ENCODE data around the gene CHRDL2.

The CHRDL2 gene

DNA sequence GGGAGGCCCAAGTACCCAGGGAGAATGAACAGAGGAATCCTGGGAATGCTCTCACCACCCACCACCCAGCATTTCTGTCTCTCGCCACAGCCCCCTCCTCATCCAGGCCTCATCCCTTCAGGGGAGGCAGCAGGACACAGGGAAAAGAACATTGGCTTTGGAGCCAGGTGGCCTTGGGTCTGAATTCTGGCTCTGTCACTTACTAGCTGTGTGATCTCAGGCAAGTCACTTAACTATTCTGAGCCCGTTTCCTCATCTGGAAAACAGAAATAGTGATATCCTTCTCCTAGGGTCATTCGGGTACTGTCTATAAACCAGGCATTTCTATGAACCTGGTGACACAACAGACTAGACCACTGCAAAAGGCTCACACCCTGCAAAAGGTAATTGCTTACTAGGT is 22.1 kb downstream of the CHRDL2 start:
- Histone ChIP-seq H3F3A (ENCODE audit: insufficient read depth, low read length) (no peaks in the 10 kb centered on the region), H3K4me3 (ENCODE audit: low read depth, low read length, poor library complexity, severe bottlenecking) (no peak overlapping the region), H3K27me3 (ENCODE audit: insufficient read depth, low read length) (0 out of 2 replicates have a peak, but pooled peaks cover 4% of the 10 kb centered on the region), H3K9me3 (ENCODE audit: low read length) (no peaks in the 10 kb centered on the region), H2AFZ (ENCODE audit: low read length) (no peak overlapping the region), H3K4me1 (ENCODE audit: insufficient read depth, low read length, severe bottlenecking) (no peaks in the 10 kb centered on the region), H3K4me2 (ENCODE audit: low read length) (no peak overlapping the region), H3K27ac (ENCODE audit: low read depth, low read length, poor library complexity, severe bottlenecking) (no peak overlapping the region), H3K36me3 (ENCODE audit: insufficient read depth, low read length) (no peaks in the 10 kb centered on the region), H3K9ac (ENCODE audit: low read length) (no peak overlapping the region), H4K20me1 (ENCODE audit: insufficient read depth, low read length) (no peaks in the 10 kb centered on the region), H3K79me2 (ENCODE audit: insufficient read depth, low read length) (no peaks in the 10 kb centered on the region), H3K9me2 (ENCODE audit: low read depth, low read length) (no peaks in the 10 kb centered on the region)
- TF ChIP-seq, protein P1, sequence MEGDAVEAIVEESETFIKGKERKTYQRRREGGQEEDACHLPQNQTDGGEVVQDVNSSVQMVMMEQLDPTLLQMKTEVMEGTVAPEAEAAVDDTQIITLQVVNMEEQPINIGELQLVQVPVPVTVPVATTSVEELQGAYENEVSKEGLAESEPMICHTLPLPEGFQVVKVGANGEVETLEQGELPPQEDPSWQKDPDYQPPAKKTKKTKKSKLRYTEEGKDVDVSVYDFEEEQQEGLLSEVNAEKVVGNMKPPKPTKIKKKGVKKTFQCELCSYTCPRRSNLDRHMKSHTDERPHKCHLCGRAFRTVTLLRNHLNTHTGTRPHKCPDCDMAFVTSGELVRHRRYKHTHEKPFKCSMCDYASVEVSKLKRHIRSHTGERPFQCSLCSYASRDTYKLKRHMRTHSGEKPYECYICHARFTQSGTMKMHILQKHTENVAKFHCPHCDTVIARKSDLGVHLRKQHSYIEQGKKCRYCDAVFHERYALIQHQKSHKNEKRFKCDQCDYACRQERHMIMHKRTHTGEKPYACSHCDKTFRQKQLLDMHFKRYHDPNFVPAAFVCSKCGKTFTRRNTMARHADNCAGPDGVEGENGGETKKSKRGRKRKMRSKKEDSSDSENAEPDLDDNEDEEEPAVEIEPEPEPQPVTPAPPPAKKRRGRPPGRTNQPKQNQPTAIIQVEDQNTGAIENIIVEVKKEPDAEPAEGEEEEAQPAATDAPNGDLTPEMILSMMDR (IDR thresholded peaks at IDR 0.05; ENCODE audit: low read length) = no peak
- no peak for TF ChIP-seq EZH2 (IDR thresholded peaks at IDR 0.05; ENCODE audit: borderline replicate concordance, low read length)

DNA sequence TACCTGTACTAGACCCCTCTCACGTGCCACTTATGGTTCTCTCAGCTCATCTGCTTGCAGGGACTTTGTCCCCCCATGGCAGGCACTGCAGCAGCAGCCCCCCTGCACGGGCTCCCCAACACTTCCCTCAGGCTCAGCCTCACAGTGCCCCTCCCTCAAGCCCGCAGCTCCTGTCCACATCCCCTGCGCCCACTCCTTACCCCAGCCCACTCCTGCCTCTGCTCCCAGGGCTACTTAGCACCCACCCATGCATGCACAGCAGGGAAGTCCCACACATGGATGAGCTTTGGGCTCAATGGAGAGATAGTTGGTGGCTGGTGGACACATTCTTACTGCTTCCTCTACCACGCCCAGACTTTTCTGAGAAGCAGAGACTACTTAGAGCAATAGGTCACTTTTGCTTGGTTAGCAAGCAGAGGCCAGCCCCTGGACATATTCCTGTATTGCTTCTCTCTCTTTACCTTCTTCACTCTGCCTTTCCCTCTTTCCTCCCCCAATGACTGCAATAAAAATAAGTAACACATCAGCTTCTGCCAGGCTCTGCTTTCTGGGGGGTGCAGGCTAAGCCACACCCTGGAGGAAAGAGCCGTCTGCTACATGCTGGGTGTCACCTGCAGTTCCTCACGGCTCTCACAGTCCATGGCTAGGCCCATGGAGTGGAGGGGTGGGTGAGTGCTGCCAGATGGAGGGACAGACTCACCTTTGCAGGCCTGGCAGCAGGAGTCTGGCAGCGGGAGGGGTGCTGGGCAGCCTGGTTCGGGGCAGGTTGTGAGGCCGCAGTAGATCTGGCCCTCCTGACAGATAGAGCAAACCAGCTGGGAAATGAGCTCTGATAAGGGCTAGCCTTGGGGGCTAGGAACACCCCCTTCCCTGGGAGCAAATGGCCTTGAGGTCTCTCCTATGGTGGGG is 23.4 kb downstream of the CHRDL2 start:
- Histone ChIP-seq H3K27me3 (ENCODE audit: insufficient read depth, low read length) (no peaks in the 10 kb centered on the region), H3K9me2 (ENCODE audit: low read depth, low read length) (no peaks in the 10 kb centered on the region), H4K20me1 (ENCODE audit: insufficient read depth, low read length) (no peaks in the 10 kb centered on the region), H3K9me3 (ENCODE audit: low read length) (no peaks in the 10 kb centered on the region), H2AFZ (ENCODE audit: low read length) (no peak overlapping the region), H3F3A (ENCODE audit: insufficient read depth, low read length) (no peaks in the 10 kb centered on the region), H3K4me2 (ENCODE audit: low read length) (no peak overlapping the region), H3K79me2 (ENCODE audit: insufficient read depth, low read length) (no peaks in the 10 kb centered on the region), H3K9ac (ENCODE audit: low read length) (no peak overlapping the region), H3K36me3 (ENCODE audit: insufficient read depth, low read length) (no peaks in the 10 kb centered on the region), H3K4me1 (ENCODE audit: insufficient read depth, low read length, severe bottlenecking) (no peaks in the 10 kb centered on the region), H3K4me3 (ENCODE audit: low read depth, low read length, poor library complexity, severe bottlenecking) (no peak overlapping the region), H3K27ac (ENCODE audit: low read depth, low read length, poor library complexity, severe bottlenecking) (no peak overlapping the region)
- no peak for TF ChIP-seq EZH2 (IDR thresholded peaks at IDR 0.05; ENCODE audit: borderline replicate concordance, low read length)
- TF ChIP-seq, protein P1 (IDR thresholded peaks at IDR 0.05; ENCODE audit: low read length) = no peak

DNA sequence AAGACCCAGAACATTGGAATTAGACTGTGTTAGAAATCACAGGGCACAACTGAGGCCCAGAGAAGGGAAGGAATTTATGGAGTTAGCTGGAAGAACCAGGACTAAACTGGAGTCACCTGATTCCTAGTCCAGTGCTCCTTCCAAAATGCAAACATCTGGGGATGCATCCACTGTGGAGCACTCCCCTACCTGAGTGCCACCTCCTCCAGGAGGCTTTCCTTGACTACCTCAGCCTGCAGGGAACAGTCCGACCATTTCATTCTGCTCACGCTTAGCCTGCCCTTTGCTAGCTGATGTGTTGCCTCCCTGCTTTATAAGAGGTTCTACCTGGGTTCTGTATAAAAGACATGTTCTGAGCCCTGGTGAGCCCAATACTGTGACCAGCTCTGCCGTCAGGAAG is 24.0 kb downstream of the CHRDL2 start:
- H3K9me2 ChIP-seq (ENCODE audit: low read depth, low read length) = no peaks in the 10 kb centered on the region
- H2AFZ ChIP-seq (ENCODE audit: low read length) = no peak overlapping the region
- H3K4me2 ChIP-seq (ENCODE audit: low read length) = no peak overlapping the region
- no peaks in the 10 kb centered on the region for H3K36me3 ChIP-seq (ENCODE audit: insufficient read depth, low read length)
- H3K4me3 ChIP-seq (ENCODE audit: low read depth, low read length, poor library complexity, severe bottlenecking) = no peak overlapping the region
- TF ChIP-seq, protein P1 (IDR thresholded peaks at IDR 0.05; ENCODE audit: low read length) = no peak
- no peak for TF ChIP-seq EZH2 (IDR thresholded peaks at IDR 0.05; ENCODE audit: borderline replicate concordance, low read length)
- no peaks in the 10 kb centered on the region for H3K4me1 ChIP-seq (ENCODE audit: insufficient read depth, low read length, severe bottlenecking)
- no peaks in the 10 kb centered on the region for H4K20me1 ChIP-seq (ENCODE audit: insufficient read depth, low read length)
- H3K9ac ChIP-seq (ENCODE audit: low read length) = no peak overlapping the region
- H3F3A ChIP-seq (ENCODE audit: insufficient read depth, low read length) = no peaks in the 10 kb centered on the region
- H3K27ac ChIP-seq (ENCODE audit: low read depth, low read length, poor library complexity, severe bottlenecking) = no peak overlapping the region
- no peaks in the 10 kb centered on the region for H3K79me2 ChIP-seq (ENCODE audit: insufficient read depth, low read length)
- no peaks in the 10 kb centered on the region for H3K9me3 ChIP-seq (ENCODE audit: low read length)
- no peaks in the 10 kb centered on the region for H3K27me3 ChIP-seq (ENCODE audit: insufficient read depth, low read length)

Data from OCI-LY1 (cell line).